Activated T-cell treated with anti-CD3 and anti-CD28 coated beads for 24 hours (primary cell): Measurements from ENCODE around the gene CAMK2A.

Experiments
- DNase-seq: peaks from one replicate; pipeline ENCODE4 v3.0.0-alpha.2; 2020; ENCODE audit warnings: low read depth

The CAMK2A gene

DNA sequence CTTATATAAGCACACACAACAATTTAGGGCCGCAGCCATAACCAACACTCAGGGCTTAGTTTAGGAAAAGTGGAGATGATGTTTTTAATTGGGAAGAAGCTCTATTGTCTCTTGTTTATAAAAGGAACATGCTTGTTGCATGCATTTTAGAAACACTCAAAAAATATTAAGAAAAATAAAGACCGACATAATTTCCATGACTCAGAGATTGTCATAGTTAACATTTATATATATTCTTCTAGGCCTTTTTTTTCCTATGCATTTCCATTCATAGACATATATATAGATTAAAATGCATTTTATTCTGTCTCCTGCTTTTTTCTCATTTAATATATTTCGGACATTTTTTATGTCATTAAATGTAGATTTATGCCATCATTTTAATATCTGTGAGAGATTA, 26.7 kb upstream of the CAMK2A start:
- no peak for DNase-seq

GRCh38 chr5:150315245-150315644, 25.7 kb upstream of the CAMK2A start:
- no peak for DNase-seq

GRCh38 chr5:150313921-150314716, 24.5 kb upstream of the CAMK2A start:
- no peak for DNase-seq

DNA sequence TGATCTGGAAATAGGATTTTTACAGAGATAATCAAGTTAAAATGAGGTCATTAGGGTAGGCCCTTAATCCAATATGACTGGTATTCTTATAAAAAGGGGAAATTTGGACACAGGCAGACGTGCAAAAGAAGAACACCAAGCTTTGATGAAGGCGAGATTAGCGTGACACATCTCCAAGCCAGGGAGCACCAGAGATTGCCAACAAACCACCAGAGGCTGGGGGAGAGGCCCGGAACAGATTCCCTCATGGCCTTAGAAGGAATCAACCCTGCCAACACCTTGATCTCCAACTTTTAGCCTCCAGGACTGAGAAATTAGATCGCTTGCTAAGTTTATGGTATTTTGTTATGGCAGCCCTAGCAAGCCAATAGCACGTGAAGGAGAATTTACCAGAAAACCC, 23.9 kb upstream of the CAMK2A start:
- no peak for DNase-seq

GRCh38 chr5:150312518-150312917, 22.9 kb upstream of the CAMK2A start:
- DNase-seq = no peak

- DNase-seq = no peak
Measured at GRCh38 chr5:150311015-150311692, 21.6 kb upstream of the CAMK2A start.

DNA sequence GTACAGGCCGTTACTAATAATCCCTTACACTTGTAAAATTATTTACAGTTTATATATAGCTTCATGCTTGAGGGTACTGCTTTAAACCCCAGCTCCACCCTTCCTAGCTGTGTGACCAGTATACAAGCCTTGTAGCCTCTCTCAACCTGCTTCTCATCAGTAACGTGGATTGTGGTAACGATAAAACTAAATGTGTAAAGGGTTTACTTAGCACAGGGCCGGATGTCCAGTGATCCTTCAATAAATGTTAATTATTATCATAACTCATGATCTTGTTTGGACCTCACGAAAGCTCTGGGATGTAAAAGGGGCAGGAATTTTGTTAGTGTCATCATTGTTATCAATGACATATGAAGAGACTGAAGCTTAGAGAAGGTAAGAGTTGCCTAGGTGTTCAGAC, 20.7 kb upstream of the CAMK2A start:
- DNase-seq = no peak

DNA sequence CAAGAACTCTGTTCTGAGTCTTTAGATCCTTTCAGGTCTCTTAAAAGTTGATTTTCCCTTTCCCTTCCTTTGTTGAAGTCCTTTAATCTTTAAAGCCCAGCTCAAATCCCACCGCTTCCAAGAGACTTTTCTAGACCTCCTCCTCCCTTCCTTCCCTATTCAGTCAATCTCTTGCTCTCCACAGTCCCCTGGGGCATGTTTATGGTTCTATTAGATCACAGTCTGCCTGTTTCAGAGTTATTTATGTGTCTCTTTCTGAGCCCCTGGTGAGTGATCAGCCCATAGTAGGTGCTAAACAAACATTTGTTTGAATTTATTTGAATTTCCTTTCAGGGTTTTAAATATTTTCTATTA, 20.3 kb upstream of the CAMK2A start:
- DNase-seq = no peak

- DNase-seq = no peak
Measured at GRCh38 chr5:150309101-150309885, 19.7 kb upstream of the CAMK2A start.

DNA sequence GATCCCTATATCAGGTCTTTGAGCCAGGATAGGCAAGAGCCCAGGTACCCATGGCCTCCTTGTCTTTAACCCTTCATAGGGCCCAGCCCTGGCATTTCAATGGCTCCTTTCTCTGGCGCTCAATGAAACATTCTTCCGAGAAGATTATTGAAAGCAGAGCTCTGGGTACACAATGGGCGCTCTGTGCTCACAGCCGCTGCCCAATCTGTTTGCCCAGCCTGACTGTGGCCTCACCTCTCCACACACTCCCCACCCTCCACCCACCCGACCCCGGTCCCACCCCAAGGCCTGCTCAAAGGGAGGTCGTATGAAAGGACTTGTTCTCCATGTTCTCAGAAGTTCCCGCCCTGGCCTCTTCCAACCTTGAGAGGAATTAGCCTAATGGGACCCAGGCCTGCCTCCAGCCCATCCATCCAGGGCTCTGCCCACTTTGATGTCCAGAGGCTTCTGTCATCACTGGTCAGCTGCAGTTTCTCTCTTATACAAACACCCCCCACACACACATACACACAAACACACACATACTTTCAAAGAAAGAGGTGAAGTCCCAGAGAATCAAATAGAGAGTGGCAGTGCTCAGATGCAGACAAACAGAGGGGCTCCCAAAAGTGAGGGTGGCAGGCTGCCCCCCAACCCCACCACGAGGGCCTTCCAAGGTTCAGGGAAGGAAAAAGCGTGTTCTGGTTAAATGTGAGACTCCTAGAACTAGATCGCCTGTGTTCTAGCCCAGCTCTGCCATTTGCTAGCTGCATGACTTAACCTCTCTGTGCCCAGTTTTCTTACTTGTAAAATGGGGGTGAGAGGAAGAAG, 18.2 kb upstream of the CAMK2A start:
- DNase-seq = no peak

DNA sequence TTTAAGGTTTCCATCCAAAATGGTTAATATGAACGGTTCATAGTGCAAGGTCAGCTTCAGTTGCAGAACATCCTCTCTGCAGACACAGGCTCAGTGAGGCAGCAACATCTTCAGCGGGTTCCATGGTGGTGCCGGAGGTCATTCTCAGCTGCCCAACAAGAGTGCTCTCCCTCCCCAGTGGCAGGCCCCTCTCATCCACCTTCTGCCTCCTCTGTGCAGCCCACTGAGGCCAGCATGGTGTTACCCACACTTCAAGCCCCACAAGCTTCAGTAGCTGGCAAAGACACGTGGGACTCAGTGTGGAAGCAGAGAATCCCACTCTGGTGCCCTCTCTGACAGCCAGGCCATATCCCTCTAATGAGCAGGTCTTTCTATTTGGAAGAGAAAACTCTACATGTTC, 17.2 kb upstream of the CAMK2A start:
- no peak for DNase-seq

DNA sequence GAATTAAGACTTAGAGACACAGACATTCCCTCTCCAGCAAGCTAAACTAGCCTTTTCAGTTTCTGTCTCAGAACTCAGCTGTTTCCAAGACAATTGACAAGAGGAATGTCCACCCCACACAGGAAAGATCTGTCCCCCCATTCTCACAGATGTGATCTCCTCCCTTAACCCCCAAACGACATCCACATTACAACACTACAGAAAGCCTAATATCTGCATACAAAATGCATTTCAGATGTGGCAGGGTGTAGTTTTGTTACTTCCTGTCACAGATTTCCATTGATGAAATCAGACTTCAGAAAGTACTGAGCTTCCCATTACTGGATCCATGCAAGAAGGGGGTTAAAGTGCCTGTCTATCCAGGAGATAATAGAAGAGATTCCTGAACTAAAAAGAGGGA, 16.0 kb upstream of the CAMK2A start:
- no peak for DNase-seq

DNA sequence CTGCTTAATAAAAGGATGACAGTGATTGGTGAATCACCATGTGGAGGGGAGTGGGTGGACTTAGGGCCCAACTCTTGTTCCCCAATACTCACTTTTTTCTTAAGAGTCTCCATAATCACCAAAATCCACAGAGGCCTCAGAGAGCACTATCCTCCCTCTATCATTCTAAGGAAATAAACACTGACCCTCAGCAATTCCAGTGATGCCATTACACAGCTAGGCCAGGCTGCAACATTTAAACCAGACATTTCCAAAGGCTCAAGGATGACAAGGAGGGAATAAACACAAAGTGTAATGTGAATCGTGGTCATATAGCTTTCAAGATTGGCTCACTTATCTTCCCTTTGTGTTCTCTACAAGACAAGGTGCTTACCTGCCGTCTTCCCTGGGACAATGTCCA, 15.5 kb upstream of the CAMK2A start:
- no peak for DNase-seq

GRCh38 chr5:150304481-150305081, 15.0 kb upstream of the CAMK2A start:
- DNase-seq = no peak

DNA sequence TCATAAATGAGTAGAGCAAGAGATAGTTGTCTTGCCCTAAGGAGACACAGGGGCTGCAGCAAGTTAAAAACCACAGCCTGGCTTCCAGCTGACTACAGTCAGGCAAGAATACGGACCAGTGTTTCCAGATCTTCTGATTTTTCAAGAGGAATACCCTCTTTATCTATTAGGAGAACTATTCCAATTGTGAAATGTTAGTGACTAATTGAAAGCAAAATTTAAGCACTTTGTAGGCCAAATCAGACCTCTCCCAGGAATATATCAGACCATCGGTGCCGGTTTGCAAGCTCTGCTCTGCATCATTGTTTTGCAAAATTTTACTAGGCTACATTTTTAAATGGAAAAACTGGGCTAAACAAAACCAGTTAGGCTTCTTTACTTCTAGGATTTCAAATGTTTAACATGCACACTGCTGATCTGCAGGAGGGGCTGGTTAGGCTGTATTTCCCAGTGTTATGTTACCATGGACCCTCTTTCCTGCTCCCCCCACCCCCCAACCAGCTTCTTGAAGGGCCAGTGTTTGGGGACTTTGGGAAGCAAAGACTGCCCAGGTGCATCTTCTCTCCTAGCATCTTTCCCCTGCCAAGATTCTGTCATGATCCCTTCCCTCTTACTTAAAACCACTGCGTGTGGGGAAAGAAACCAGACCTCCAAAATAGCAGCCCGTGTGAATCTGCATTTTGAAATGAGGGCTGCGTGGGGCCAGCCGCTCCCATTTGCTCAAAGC, 14.2 kb upstream of the CAMK2A start:
- DNase-seq = no peak

GRCh38 chr5:150303070-150303615, 13.6 kb upstream of the CAMK2A start:
- DNase-seq = no peak

DNA sequence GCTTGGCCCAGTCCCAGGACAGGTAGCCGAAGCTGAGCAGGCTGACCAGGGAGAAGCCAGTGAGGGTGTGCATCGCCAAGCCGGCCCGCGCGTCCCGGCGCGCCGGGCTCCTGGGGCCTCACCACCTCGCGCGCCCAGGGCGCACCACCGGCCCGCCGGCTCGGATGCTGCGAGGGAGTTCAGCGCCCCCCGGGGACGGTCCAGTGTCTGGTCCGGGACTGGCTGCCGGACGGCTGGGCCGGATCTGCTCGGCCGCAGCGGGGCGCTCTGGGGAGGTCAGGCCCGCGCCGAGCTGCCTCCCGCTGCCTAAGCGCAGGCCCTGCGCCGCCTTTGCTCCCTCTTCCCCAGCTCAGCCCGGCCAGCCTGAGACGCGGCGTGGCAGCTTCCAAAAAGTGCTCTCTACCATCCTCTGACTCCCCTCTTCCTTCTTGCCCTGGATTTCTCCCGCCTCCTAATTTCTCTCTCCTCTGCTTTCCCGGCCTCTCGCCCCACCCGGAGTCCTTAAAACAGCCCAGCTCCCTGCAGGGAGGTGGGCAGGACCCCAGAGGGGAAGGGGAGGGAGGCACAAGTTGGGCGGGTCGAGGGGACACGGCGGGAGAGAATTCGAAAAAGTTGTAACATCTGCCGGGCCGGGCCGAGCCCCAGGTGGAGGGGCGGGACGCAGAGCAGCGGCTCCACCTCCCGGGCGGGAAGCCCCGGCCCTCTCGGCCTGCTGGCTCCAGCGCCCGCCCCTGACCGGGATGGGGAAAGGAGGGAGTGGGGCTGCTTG, 12.9 kb upstream of the CAMK2A start, which contains the start of gene ARSI:
ARSI (minus strand) TSS at position 605 of the 769 bp plus-strand sequence; CDS start at position 73, 532 bp downstream.
- DNase-seq = no peak

- no peak for DNase-seq
Measured at GRCh38 chr5:150301901-150302300, 12.3 kb upstream of the CAMK2A start.

- no peak for DNase-seq
Measured at GRCh38 chr5:150301170-150301505, 11.6 kb upstream of the CAMK2A start.
